ENCODE measurements around the gene THSD7B.

The THSD7B gene

DNA sequence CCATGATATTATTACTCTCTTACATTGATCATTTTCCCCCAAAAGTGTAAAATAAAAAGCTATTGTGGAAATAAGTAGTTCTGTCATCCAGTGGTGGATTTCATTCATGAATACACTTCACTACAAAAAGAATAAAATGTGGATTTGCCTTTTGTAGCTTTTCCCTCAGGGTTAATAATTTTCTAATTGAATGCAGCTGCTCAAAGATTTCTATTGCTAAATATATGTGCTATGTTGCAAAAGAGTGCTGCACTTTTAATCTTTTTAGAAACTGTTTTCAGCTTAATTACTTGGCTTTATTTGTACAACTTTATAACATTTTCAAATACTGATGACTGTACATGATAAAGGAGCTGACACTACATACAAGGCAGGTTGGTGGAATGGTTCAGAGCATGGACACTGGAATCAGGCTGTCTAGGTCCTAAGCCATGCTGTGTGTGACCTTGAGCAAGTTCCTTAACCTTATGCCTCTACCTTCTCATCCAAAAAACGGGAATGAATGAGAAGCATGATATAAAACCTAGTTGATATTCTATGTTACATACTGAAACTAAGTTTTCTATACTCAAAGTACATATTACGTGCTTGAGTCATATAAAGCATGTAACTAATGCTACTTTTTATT lies 128.8 kb downstream of the THSD7B start:
- TF ChIP-seq, protein P1, sequence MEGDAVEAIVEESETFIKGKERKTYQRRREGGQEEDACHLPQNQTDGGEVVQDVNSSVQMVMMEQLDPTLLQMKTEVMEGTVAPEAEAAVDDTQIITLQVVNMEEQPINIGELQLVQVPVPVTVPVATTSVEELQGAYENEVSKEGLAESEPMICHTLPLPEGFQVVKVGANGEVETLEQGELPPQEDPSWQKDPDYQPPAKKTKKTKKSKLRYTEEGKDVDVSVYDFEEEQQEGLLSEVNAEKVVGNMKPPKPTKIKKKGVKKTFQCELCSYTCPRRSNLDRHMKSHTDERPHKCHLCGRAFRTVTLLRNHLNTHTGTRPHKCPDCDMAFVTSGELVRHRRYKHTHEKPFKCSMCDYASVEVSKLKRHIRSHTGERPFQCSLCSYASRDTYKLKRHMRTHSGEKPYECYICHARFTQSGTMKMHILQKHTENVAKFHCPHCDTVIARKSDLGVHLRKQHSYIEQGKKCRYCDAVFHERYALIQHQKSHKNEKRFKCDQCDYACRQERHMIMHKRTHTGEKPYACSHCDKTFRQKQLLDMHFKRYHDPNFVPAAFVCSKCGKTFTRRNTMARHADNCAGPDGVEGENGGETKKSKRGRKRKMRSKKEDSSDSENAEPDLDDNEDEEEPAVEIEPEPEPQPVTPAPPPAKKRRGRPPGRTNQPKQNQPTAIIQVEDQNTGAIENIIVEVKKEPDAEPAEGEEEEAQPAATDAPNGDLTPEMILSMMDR (IDR thresholded peaks at IDR 0.05; ENCODE audit: control insufficient read depth, insufficient read depth, low read depth, low read length, missing control alignments): no peak
- DNase-seq (ENCODE audit: low read depth): no peak
- H3K4me3 ChIP-seq (ENCODE audit: control insufficient read depth, low read depth, low read length): no peak overlapping the region

DNA sequence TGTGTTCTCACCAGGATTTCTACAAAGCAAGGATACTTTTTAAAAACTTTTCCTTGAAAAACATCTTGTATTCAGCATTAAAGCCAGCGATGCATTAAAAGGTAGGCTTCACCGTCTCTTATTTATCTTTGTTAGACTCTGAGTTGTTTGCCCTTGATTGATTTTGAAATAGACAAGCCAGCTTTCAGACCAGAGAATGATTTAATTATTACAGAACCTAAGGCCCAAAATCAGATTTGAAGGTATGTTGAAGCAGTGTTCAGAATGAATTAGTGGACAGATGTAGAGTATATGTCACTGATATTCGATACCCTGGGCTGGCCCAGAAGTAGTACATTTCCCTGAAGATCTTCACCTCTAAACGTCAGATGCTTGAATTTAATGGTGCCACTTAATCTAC lies 136.4 kb downstream of the THSD7B start:
- no peak for DNase-seq (ENCODE audit: low read depth)
- no peak overlapping the region for H3K4me3 ChIP-seq (ENCODE audit: control insufficient read depth, low read depth, low read length)
- TF ChIP-seq, protein P1 (IDR thresholded peaks at IDR 0.05; ENCODE audit: control insufficient read depth, insufficient read depth, low read depth, low read length, missing control alignments): no peak

DNA sequence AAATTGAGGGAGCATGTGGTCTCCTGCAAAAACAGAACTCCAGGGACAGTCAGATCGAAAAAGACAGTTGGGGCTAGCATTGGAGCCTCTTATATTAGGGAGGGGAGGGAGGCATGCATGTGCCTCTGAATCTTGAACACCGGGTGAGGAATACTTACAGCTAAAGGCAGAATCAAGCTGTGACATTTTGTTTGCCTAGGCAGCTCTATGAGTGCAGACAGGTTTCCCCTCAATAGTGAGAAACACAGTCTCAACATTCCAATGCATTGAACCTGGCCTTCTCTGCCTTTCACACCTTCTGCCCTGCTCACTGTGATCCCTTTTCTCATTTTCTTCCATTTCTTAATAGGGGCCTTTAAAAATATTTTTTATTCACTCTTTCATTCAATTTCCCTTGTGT lies 140.4 kb downstream of the THSD7B start:
- DNase-seq (ENCODE audit: low read depth): no peak
- TF ChIP-seq, protein P1 (IDR thresholded peaks at IDR 0.05; ENCODE audit: control insufficient read depth, insufficient read depth, low read depth, low read length, missing control alignments): no peak
- H3K4me3 ChIP-seq (ENCODE audit: control insufficient read depth, low read depth, low read length): no peak overlapping the region

DNA sequence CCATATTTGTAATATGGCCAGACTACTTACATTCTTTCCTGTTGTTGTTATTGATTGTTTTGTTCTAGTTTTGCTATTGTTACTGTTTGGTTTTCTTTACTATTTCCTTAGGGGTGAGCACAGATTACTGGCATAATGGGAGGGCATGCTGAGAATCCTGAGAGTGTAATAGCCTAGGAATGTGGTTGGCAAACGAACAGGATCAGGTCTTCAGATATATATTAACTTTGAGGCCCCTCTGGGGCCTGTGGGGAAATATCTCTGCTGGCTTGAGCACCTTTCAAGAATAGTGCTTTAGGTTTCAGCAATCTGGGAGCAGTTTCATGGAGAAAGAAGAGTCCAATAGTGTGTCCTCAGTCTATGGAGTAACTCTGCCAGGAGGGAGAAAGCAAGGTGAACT lies 144.4 kb downstream of the THSD7B start:
- no peak for DNase-seq (ENCODE audit: low read depth)
- TF ChIP-seq, protein P1 (IDR thresholded peaks at IDR 0.05; ENCODE audit: control insufficient read depth, insufficient read depth, low read depth, low read length, missing control alignments): no peak

DNA sequence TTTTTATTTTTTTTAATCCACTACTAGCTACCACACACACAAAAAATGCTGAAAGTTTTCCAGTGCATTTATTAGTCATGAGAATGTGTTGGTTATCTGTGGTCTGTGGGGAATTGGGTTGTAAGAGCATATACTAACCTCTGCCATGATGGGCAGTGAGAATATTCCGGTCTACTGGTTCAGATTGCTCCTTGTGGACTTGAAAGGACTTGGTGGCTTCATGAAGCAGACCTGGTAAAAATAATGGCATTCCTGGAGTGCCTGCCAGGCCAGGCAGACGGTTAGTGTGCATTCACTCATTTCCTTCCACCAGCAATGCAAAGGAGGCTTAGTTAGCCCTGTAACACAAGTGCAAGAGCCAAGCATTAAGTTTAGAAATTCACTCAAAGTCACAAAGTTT lies 150.8 kb downstream of the THSD7B start:
- no peak overlapping the region for H3K4me3 ChIP-seq (ENCODE audit: control insufficient read depth, low read depth, low read length)
- no peak for DNase-seq (ENCODE audit: low read depth)
- TF ChIP-seq, protein P1 (IDR thresholded peaks at IDR 0.05; ENCODE audit: control insufficient read depth, insufficient read depth, low read depth, low read length, missing control alignments): no peak

More for the DNA sequence above, 144.4 kb downstream of the THSD7B start:
- H3K4me3 ChIP-seq (ENCODE audit: control insufficient read depth, low read depth, low read length): no peak overlapping the region

DNA sequence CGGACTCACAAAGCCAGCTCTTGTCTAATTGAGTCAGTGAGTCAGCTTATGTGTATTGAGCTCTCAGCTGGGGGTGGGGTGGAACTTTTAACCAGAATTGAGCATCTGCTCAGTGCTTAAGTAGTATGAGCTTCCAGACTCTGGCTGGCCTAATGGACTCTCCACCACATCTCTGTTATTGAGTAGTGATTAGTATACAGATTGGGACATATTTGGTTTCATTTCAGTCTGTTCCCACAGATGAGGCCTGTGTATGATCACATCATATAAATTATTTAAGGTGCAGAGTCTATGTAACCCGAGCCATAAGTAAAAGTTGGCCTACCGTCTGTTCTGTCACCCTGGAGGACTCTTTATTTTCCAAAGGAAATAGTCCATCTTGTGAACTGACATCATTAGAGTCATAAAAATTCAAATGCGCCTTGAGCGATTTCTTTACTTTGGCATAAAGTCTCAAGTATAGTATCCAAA lies 152.1 kb downstream of the THSD7B start:
- H3K4me3 ChIP-seq (ENCODE audit: control insufficient read depth, low read depth, low read length): no peak overlapping the region
- DNase-seq (ENCODE audit: low read depth): no peak
- TF ChIP-seq, protein P1 (IDR thresholded peaks at IDR 0.05; ENCODE audit: control insufficient read depth, insufficient read depth, low read depth, low read length, missing control alignments): no peak

Measured in AG09309 (cell line).